HG03095 (cell line): ENCODE results near the gene IL4I1.

Experiments used
- ATAC-seq: cut with Tn5 transposase; IDR thresholded peaks from one replicate; pipeline ENCODE4 v1.9.1; 2021; ENCODE audit warnings: moderate library complexity; ENCODE audit not compliant: unreplicated experiment

IL4I1 gene

GRCh38 chr19:49924004-49924880 lies 27.6 kb upstream of the IL4I1 start:
- no peak for ATAC-seq

- ATAC-seq: no peak
Observed at GRCh38 chr19:49923055-49924003, 26.6 kb upstream of the IL4I1 start.

GRCh38 chr19:49921871-49922795 lies 25.4 kb upstream of the IL4I1 start:
- ATAC-seq: no peak

- ATAC-seq: no peak
Observed at GRCh38 chr19:49920624-49921363, 24.1 kb upstream of the IL4I1 start.

GRCh38 chr19:49918089-49918488 lies 21.4 kb upstream of the IL4I1 start:
- no peak for ATAC-seq

GRCh38 chr19:49916839-49917733 lies 20.4 kb upstream of the IL4I1 start:
- no peak for ATAC-seq

- ATAC-seq: no peak
Observed at GRCh38 chr19:49915271-49915670, 18.6 kb upstream of the IL4I1 start.

GRCh38 chr19:49913720-49914119 lies 17.0 kb upstream of the IL4I1 start:
- no peak for ATAC-seq

GRCh38 chr19:49912965-49913685 lies 16.4 kb upstream of the IL4I1 start:
- no peak for ATAC-seq

GRCh38 chr19:49911381-49912145 lies 14.9 kb upstream of the IL4I1 start:
- ATAC-seq: no peak

GRCh38 chr19:49910179-49910578 lies 13.5 kb upstream of the IL4I1 start:
- no peak for ATAC-seq

- no peak for ATAC-seq
Observed at GRCh38 chr19:49908480-49909420, 12.1 kb upstream of the IL4I1 start.

- no peak for ATAC-seq
Observed at GRCh38 chr19:49907745-49908446, 11.2 kb upstream of the IL4I1 start.

GRCh38 chr19:49906879-49907564 lies 10.3 kb upstream of the IL4I1 start:
- ATAC-seq: no peak

- no peak for ATAC-seq
Observed at GRCh38 chr19:49904136-49904535, 7.4 kb upstream of the IL4I1 start.
